IMR-90 (cell line): ENCODE data around the gene SPCS2. TPM values are rescaled to one million over a fixed set of nuclear protein-coding genes. Genes with fewer than 3 reads are reported as not detected.

Experiments
- ATAC-seq: fragments of 200-7000 bp; cut with Tn5 transposase; 2 replicates; pipeline ENCODE4 v1.9.1; 2020; ENCODE audit warnings: low read depth, mild to moderate bottlenecking, moderate library complexity
- BruUV-seq: library from RNA; stranded (reverse); fragments of 400-500 nt; replicated peaks from 2 replicates; lab custom pipeline; 2021; lab: Mats Ljungman, UMichigan
- CTCF ChIA-PET: fragments of 300-600 bp; formaldehyde crosslinking; extraction: SDS; loops from one replicate; lab custom pipeline; 2021; ENCODE audit warnings: antibody characterized with exemption; lab: Yijun Ruan, JAX
- POLR2A ChIA-PET: fragments of 300-600 bp; sonication (Branson Sonifier 250); formaldehyde crosslinking; loops from one replicate; lab custom pipeline; 2022; ENCODE audit warnings: antibody characterized with exemption; ENCODE audit not compliant: unreplicated experiment; lab: Charles Lee
- DNase-seq: peaks from one replicate; pipeline ENCODE4 v3.0.0; 2013
- H2AFZ ChIP-seq: replicated peaks from 2 replicates; pipeline ENCODE3; 2013; ENCODE audit warnings: low read length, mild to moderate bottlenecking; ENCODE audit not compliant: poor library complexity
- H2AK5ac ChIP-seq: 2 replicates; pipeline ENCODE4 v1.6.1; 2013; ENCODE audit warnings: low read depth, low read length, inconsistent platforms
- H2AK9ac ChIP-seq: replicated peaks from 2 replicates; pipeline ENCODE3; 2013; ENCODE audit warnings: mild to moderate bottlenecking, low read depth, low read length, moderate library complexity; ENCODE audit not compliant: poor library complexity
- H2BK120ac ChIP-seq: 2 replicates; pipeline ENCODE4 v1.6.1; 2013; ENCODE audit warnings: low read depth, low read length, inconsistent platforms
- H2BK15ac ChIP-seq: 3 replicates; pipeline ENCODE4 v1.6.1; 2013; ENCODE audit warnings: low read depth, low read length, inconsistent platforms
- H2BK20ac ChIP-seq: 2 replicates; pipeline ENCODE4 v1.6.1; 2013; ENCODE audit warnings: low read depth, mild to moderate bottlenecking, inconsistent platforms, low read length, moderate library complexity
- H2BK5ac ChIP-seq: 2 replicates; pipeline ENCODE4 v1.6.1; 2013; ENCODE audit warnings: mild to moderate bottlenecking, low read depth, low read length, inconsistent platforms; ENCODE audit not compliant: poor library complexity, severe bottlenecking
- H3K14ac ChIP-seq: replicated peaks from 2 replicates; pipeline ENCODE4 v1.6.1; 2013; ENCODE audit warnings: low read depth, low read length, inconsistent platforms
- H3K18ac ChIP-seq: 2 replicates; pipeline ENCODE4 v1.6.1; 2013; ENCODE audit warnings: low read depth, low read length, control low read depth
- H3K23ac ChIP-seq: 2 replicates; pipeline ENCODE4 v1.6.1; 2013; ENCODE audit warnings: low read depth, low read length, inconsistent platforms
- H3K27ac ChIP-seq: 2 replicates; pipeline ENCODE4 v1.5.1; 2013; ENCODE audit warnings: mild to moderate bottlenecking, control low read depth, low read length; ENCODE audit not compliant: insufficient read depth
- H3K27me3 ChIP-seq: 2 replicates; pipeline ENCODE4 v1.6.1; 2013; ENCODE audit warnings: low read length; ENCODE audit not compliant: control insufficient read depth, insufficient read depth
- H3K36me3 ChIP-seq: 2 replicates; pipeline ENCODE4 v1.6.1; 2013; ENCODE audit warnings: low read length, mixed read lengths; ENCODE audit not compliant: control insufficient read depth, insufficient read depth
- H3K4ac ChIP-seq: 2 replicates; pipeline ENCODE4 v1.6.1; 2013; ENCODE audit warnings: low read depth, low read length, inconsistent platforms
- H3K4me1 ChIP-seq: 2 replicates; pipeline ENCODE4 v1.6.1; 2013; ENCODE audit warnings: low read length, mixed read lengths; ENCODE audit not compliant: control insufficient read depth, insufficient read depth
- H3K4me2 ChIP-seq: 2 replicates; pipeline ENCODE4 v1.6.1; 2013; ENCODE audit warnings: low read depth, mild to moderate bottlenecking, control low read depth, low read length, moderate library complexity
- H3K4me3 ChIP-seq: 2 replicates; pipeline ENCODE4 v1.5.1; 2013; ENCODE audit warnings: low read depth, mild to moderate bottlenecking, control low read depth, low read length, moderate library complexity; ENCODE audit not compliant: insufficient read depth
- H3K56ac ChIP-seq: 2 replicates; pipeline ENCODE4 v1.6.1; 2013; ENCODE audit warnings: low read length, inconsistent platforms; ENCODE audit not compliant: insufficient read depth; ENCODE audit errors: extremely low read depth
- H3K79me1 ChIP-seq, 2 experiments: 2 replicates each; pipeline ENCODE4 v1.6.1; 2013; ENCODE audit warnings: low read length in 2 of 2, inconsistent platforms in 1 of 2, low read depth in 1 of 2
- H3K9ac ChIP-seq: 2 replicates; pipeline ENCODE4 v1.6.1; 2013; ENCODE audit warnings: low read depth, low read length, control low read depth
- H3K9me1 ChIP-seq: 2 replicates; pipeline ENCODE4 v1.6.1; 2013; ENCODE audit warnings: low read length, inconsistent platforms; ENCODE audit not compliant: insufficient read depth
- H3K9me3 ChIP-seq: 2 replicates; pipeline ENCODE4 v1.6.1; 2013; ENCODE audit warnings: low read length; ENCODE audit not compliant: control insufficient read depth, insufficient read depth
- H4K20me1 ChIP-seq: 2 replicates; pipeline ENCODE4 v1.6.1; 2013; ENCODE audit warnings: low read length, inconsistent platforms; ENCODE audit not compliant: insufficient read depth
- H4K5ac ChIP-seq: 2 replicates; pipeline ENCODE4 v1.6.1; 2013; ENCODE audit warnings: mild to moderate bottlenecking, low read depth, low read length, control low read depth
- H4K8ac ChIP-seq, 2 experiments: 2 replicates each; pipeline ENCODE4 v1.6.1; 2013; ENCODE audit warnings: low read depth in 2 of 2, low read length in 2 of 2, control low read depth in 1 of 2, inconsistent platforms in 1 of 2
- H4K91ac ChIP-seq: 2 replicates; pipeline ENCODE4 v1.6.1; 2013; ENCODE audit warnings: low read depth, low read length, inconsistent platforms; ENCODE audit not compliant: insufficient read depth
- BHLHE40 ChIP-seq: fragments of 150-350 bp; IDR thresholded peaks from 2 replicates; pipeline ENCODE4 v1.6.1; 2016; ENCODE audit warnings: mild to moderate bottlenecking, low read depth, low read length
- CEBPB ChIP-seq: IDR thresholded peaks from 2 replicates; pipeline ENCODE4 v1.6.1; 2012; ENCODE audit warnings: low read depth, low read length, improper control_type of control experiment
- CHD1 ChIP-seq: IDR thresholded peaks from 2 replicates; pipeline ENCODE4 v1.6.1; 2012; ENCODE audit warnings: low read depth, low read length, improper control_type of control experiment
- CTCF ChIP-seq: conservative IDR thresholded peaks from 2 replicates; pipeline ENCODE4 v1.5.1; 2012; ENCODE audit warnings: mild to moderate bottlenecking, low read depth, low read length, improper control_type of control experiment
- ELK1 ChIP-seq: fragments of 150-350 bp; IDR thresholded peaks from 2 replicates; pipeline ENCODE4 v1.6.1; 2016; ENCODE audit warnings: low read depth, mild to moderate bottlenecking, low read length, moderate library complexity, borderline replicate concordance
- FOS ChIP-seq: fragments of 150-350 bp; IDR thresholded peaks from 2 replicates; pipeline ENCODE4 v1.6.1; 2016; ENCODE audit warnings: low read depth, low read length
- MAFK ChIP-seq: IDR thresholded peaks from 2 replicates; pipeline ENCODE4 v1.6.1; 2012; ENCODE audit warnings: low read depth, low read length, improper control_type of control experiment
- MAZ ChIP-seq: IDR thresholded peaks from 2 replicates; pipeline ENCODE4 v1.6.1; 2012; ENCODE audit warnings: low read depth, mild to moderate bottlenecking, low read length, improper control_type of control experiment, moderate library complexity, borderline replicate concordance
- MXI1 ChIP-seq: IDR thresholded peaks from 2 replicates; pipeline ENCODE4 v1.6.1; 2012; ENCODE audit warnings: low read depth, mild to moderate bottlenecking, low read length, moderate library complexity, borderline replicate concordance
- NFE2L2 ChIP-seq: fragments of 150-350 bp; IDR thresholded peaks from 2 replicates; pipeline ENCODE4 v1.6.1; 2016; ENCODE audit warnings: low read depth, mild to moderate bottlenecking, low read length
- POLR2A ChIP-seq: IDR thresholded peaks from 2 replicates; pipeline ENCODE4 v1.6.1; 2012; ENCODE audit warnings: mild to moderate bottlenecking, low read depth, low read length
- RAD21 ChIP-seq: IDR thresholded peaks from 2 replicates; pipeline ENCODE4 v1.6.1; 2012; ENCODE audit warnings: low read length, improper control_type of control experiment
- RCOR1 ChIP-seq: IDR thresholded peaks from 2 replicates; pipeline ENCODE4 v1.6.1; 2012; ENCODE audit warnings: mild to moderate bottlenecking, low read length, improper control_type of control experiment; ENCODE audit not compliant: insufficient replicate concordance
- RFX5 ChIP-seq: IDR thresholded peaks from 2 replicates; pipeline ENCODE4 v1.8.0; 2012; ENCODE audit warnings: low read depth, mild to moderate bottlenecking, low read length, moderate library complexity
- SMC3 ChIP-seq: fragments of 150-350 bp; IDR thresholded peaks from 2 replicates; pipeline ENCODE4 v1.6.1; 2016; ENCODE audit warnings: low read depth, mild to moderate bottlenecking, antibody characterized with exemption, low read length, moderate library complexity
- WGBS, 2 experiments: methylation state at CpG; one replicate each; pipeline versions ENCODE4 v1.1.5 to v1.1.7; 2013; ENCODE audit warnings: missing lambda C conversion rate in 2 of 2; ENCODE audit not compliant: insufficient read length in 1 of 2; ENCODE audit errors: extremely low coverage in 2 of 2; 5-methylcytosine and 5-hydroxymethylcytosine counted together
- dilution Hi-C: fragments of 300-500 bp; cut with HindIII; formaldehyde crosslinking; loops from one replicate; pipeline ENCODE4 v1.14.3; 2018; ENCODE audit warnings: low sequenced_read_pairs; ENCODE audit not compliant: unreplicated experiment
- in situ Hi-C: fragments of 300-500 bp; cut with MboI; formaldehyde crosslinking; loops from 3 replicates; pipeline ENCODE4 v1.14.3; 2019; ENCODE audit warnings: low sequenced_read_pairs, inconsistent platforms, mixed read lengths
- intact Hi-C: fragments of 100-400 bp; cut with micrococcal nuclease; formaldehyde crosslinking; loops from 2 replicates; pipeline ENCODE4 v1.10.0; 2022
- polyA plus RNA-seq, 3 experiments: library from polyadenylated mRNA; depleted of rRNA; stranded (reverse); fragments of >200 nt; gene quantifications; 2 replicates each; pipeline ENCODE4 v1.2.3, GENCODE V29; 2012; ENCODE audit warnings: low replicate concordance in 1 of 3
- total RNA-seq: library from RNA; depleted of rRNA; stranded (reverse); fragments of >200 nt; gene quantifications from 2 replicates; pipeline ENCODE4 v1.2.3, GENCODE V29; 2012
- TF ChIP-seq, protein P1 (sequence below): fragments of 150-350 bp; IDR thresholded peaks from 2 replicates; pipeline ENCODE4 v1.6.1; 2017; ENCODE audit warnings: mild to moderate bottlenecking, antibody characterized with exemption, low read length, low read depth

Gene SPCS2
- total and polyA plus RNA-seq, 2 of the 4 experiments (the other 2 are of a cell fraction): 15.4 to 76.0 TPM

DNA sequence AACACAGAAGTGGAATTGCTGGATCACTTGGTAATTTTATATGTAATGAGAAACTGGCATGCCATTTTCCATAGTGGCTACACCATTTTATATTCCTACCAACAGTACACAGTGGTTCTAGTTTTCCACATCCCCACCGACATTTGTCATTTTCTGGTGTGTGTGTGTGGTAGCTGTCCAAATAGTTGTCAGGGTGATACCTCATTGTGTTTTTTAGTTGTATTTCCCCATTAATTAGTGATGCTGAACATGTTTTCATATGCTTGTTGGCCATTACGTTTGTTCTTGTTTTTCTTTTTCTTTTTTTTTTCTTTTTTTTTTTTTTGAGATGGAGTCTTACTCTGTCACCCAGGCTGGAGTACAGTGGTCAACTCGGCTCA, 51.9 kb downstream of the SPCS2 start:
- ChIA-PET CTCF (no interaction called here), POLR2A (no interaction called here)

More for the DNA sequence above, 51.9 kb downstream of the SPCS2 start:
- intact Hi-C loops (no loop called here), dilution Hi-C loops (no loop called here), in situ Hi-C loops (no loop called here)
- Histone ChIP-seq H2BK15ac (no peak overlapping the region), H3K79me1 (no peaks in the 10 kb centered on the region; a peak in 1 of 4 replicates), H3K4ac (no peak overlapping the region), H3K4me2 (no peak overlapping the region), H3K23ac (no peak overlapping the region), H2AK5ac (no peak overlapping the region), H4K5ac (no peak overlapping the region), H3K9me3 (no peaks in the 10 kb centered on the region), H4K20me1 (no peaks in the 10 kb centered on the region), H4K8ac (no peak overlapping the region), H3K36me3 (peaks cover 8% of the 10 kb centered on the region; the same call in 1 of the 2 replicates), H3K14ac (no peak overlapping the region), H2AK9ac (no peak overlapping the region), H2AFZ (no peak overlapping the region), H3K9me1 (peaks cover 5% of the 10 kb centered on the region; the same call in 1 of the 2 replicates), H4K91ac (no peak overlapping the region), H3K56ac (no peak overlapping the region), H3K27me3 (no peaks in the 10 kb centered on the region), H2BK120ac (no peak overlapping the region), H3K18ac (no peak overlapping the region), H3K4me1 (no peaks in the 10 kb centered on the region), H3K4me3 (no peak overlapping the region), H2BK5ac (no peak overlapping the region), H3K27ac (no peak overlapping the region), H2BK20ac (no peak overlapping the region), H3K9ac (no peak overlapping the region)
- TF ChIP-seq RCOR1: no peak
- no peak for TF ChIP-seq MAFK
- TF ChIP-seq CTCF: no peak
- TF ChIP-seq SMC3: no peak
- TF ChIP-seq NFE2L2: no peak
- TF ChIP-seq FOS: no peak
- TF ChIP-seq RAD21: no peak
- TF ChIP-seq CHD1: no peak
- TF ChIP-seq ELK1: no peak
- TF ChIP-seq POLR2A: no peak
- TF ChIP-seq, protein P1, sequence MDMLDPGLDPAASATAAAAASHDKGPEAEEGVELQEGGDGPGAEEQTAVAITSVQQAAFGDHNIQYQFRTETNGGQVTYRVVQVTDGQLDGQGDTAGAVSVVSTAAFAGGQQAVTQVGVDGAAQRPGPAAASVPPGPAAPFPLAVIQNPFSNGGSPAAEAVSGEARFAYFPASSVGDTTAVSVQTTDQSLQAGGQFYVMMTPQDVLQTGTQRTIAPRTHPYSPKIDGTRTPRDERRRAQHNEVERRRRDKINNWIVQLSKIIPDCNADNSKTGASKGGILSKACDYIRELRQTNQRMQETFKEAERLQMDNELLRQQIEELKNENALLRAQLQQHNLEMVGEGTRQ: no peak
- no peak for TF ChIP-seq MAZ
- no peak for TF ChIP-seq MXI1
- TF ChIP-seq BHLHE40: no peak
- TF ChIP-seq RFX5: no peak
- TF ChIP-seq CEBPB: no peak
- no TSS peak for BruUV-seq
- WGBS, 2 experiments: no CpG with 5 or more reads among the region's 3 CpGs
- ATAC-seq: no peak
- DNase-seq: no peak
